Stimulated activated CD8-positive, alpha-beta memory T cell treated with anti-CD3 and anti-CD28 coated beads, Interleukin-15, amount 100 ng/mL, for 1 hour (primary cell): ENCODE measurements around the gene TBX15.

Source experiments
- DNase-seq: peaks from one replicate; pipeline ENCODE4 v3.0.0-alpha.2; 2020; ENCODE audit warnings: low read depth

Gene TBX15

DNA sequence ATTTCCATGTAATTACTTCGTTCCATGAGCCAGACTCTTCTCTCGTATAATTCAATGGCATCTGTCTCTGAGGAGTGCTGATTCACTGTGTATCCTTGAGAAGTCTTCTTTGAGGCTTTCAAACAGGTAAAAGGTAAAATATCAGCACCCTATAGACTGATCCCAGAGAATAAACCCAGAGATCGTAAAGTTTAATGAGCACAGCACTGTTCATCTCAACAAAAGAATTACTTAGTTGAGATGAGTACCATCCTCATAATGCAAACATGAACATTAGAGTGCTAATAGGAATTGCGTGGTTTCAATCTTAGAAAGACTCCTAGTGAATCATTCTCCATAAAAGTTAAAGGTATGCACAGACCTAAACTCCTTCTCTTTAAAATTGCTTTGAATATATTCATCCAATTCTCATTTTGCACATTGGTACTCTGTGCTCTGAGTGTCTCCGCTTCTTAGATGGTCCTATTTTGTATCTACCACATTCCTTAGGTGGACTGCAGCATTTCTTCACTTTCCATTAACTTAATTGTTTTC, 97.2 kb downstream of the TBX15 start:
- DNase-seq: no peak

- DNase-seq: no peak
Observed at GRCh38 chr1:118884946-118885345, 103.2 kb downstream of the TBX15 start.

DNA sequence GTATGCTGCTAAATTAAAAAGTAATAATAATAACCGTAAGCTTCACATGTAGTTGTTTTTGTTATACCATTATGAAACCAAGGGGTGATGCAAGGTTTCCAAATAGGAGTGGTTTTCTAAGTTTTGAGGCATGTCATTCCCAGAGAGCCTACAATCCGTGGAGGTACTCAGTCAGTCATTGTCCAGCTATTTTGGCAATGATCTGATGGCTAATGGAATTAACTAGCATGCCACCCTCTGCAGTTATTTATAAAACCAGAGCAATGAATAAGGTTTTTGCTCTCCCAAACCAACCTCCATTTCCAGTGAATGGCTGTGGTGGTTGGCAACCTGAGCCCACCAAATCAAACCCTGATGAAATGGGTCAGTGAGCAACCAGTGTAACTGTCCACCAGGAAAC, 106.4 kb downstream of the TBX15 start:
- no peak for DNase-seq

GRCh38 chr1:118878661-118879060, 109.5 kb downstream of the TBX15 start:
- no peak for DNase-seq

DNA sequence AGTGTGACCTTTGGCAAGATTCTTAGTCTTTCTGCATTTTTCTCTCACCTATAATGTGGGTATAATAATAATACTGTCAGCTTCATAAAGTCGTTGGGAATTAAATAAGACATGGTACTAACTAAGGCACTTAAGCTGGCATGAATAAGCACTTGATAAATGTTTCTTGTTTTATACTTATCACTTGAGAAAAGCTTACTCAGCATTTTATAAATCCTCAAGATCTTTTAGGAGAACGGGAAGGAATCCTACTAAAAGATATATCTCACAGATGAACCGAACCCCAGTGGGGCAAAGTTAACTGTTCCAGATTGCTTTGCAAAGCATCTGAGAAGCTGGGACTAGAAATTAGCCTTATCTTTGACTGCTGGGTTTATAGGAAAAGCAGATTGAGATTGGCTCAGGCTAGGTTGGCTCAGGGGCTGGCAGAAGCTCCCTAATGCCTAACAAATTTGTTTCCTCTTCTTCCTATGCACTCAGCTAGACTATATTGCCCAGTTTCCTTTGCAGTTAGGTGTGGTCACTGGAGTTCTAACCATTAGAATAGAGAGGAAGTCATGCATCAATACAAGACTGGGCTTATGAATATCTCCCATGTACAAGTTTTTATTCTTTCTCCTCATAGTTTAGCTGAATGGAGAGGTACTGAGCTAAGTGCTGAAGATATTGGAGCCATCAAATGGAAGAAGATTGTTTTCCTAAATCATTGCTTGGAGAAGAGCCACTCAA, 110.3 kb downstream of the TBX15 start:
- no peak for DNase-seq

GRCh38 chr1:118871582-118872171, 116.5 kb downstream of the TBX15 start:
- DNase-seq: no peak

GRCh38 chr1:118868387-118868786, 119.8 kb downstream of the TBX15 start:
- no peak for DNase-seq

- no peak for DNase-seq
Observed at GRCh38 chr1:118866330-118866729, 121.8 kb downstream of the TBX15 start.

- DNase-seq: no peak
Observed at GRCh38 chr1:118863688-118864087, 124.5 kb downstream of the TBX15 start.

GRCh38 chr1:118862755-118863154, 125.4 kb downstream of the TBX15 start:
- no peak for DNase-seq

DNA sequence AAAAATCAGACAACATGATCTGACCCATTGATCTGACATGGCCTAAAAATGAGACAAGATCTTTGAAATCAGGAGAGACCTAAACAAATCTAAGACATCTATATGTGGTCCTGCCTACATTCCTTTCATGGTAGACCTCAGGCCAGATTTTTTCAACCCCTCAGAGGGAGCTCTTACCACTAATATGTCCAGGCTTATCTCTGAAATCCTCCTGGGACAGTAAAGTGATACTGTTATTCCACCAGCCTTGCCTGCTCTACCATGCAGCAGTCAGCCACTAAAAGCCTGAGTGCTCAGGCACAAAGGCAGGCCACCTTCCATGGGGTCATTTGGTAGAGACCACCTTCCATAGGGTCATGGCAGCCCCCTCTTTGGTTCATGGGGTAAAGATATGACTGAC, 126.9 kb downstream of the TBX15 start:
- DNase-seq: no peak

GRCh38 chr1:118859999-118860398, 128.1 kb downstream of the TBX15 start:
- no peak for DNase-seq

DNA sequence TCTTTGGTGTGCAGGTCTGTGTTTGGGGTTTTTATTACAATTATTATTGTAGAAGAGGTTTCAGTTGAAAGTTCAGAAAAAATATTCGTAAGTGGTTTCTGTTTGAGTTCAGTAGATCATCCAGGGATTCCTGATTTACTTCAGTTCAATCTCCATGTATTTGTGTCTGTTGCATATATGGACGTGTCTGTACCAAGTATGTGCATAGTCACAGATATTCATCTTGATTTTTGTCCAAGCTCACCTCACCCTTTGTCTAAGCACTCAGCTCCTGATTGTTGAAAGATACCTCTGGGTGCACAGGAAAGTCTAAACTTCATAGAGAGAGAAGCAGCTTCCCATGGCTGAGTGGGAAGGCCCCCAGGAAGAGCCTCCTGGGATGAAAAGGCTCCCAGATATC, 141.7 kb downstream of the TBX15 start:
- no peak for DNase-seq

DNA sequence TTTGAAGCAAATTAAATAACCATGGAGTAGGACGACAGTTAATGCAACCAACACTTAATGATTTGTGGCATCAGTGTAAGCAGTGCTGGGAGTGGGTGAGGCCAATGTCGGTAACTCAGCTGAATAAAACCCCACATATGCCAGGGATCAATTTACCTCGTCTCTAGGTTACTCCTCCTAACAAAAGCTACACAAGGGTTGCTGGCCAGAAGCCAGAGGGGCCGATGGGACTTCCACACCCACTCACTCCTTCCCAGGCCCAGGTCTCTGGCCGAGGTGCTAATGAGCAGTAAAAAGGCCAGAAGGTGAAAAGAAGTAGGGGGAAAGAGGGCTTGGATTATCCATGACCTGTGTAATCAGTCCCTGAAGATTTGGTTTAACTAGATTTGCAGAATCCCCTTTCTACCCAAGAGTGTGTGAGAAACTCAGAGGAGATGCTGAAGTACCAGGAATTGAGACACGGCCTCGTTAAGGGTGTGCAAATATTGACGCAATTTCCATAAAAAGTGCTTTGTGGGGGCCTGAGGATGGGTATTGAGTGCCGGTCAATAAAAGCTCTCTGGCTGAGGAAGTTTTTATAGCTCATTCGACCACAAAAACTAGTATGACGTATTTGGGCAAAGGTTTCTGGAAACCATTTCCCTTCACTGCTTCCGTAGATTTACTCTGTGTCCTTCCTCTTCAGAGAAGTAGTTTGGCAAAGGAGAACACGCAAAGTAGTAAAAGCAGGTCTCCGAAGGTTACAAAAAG, 145.5 kb downstream of the TBX15 start:
- no peak for DNase-seq

GRCh38 chr1:118841521-118841920, 146.6 kb downstream of the TBX15 start:
- DNase-seq: no peak
